NCI-H460 (cell line): ENCODE measurements around the gene DCTN5. TPM values are rescaled to one million over a fixed set of nuclear protein-coding genes. Genes with fewer than 3 reads are reported as not detected.

Source experiments
- DNase-seq: peaks from one replicate; pipeline ENCODE4 v3.0.0-alpha.2; 2016; ENCODE audit warnings: low read depth; ENCODE audit errors: extremely low read depth
- total RNA-seq: library from RNA; depleted of rRNA; stranded (reverse); fragments of >200 nt; shearing (Covaris generic); gene quantifications from 2 replicates; pipeline ENCODE4 v1.2.3, GENCODE V29; 2014

Gene DCTN5
- total RNA-seq, 1 experiment from 2014 or later, result 49.1 TPM

- no peak for DNase-seq
Measured at GRCh38 chr16:23651943-23652468, 10.7 kb downstream of the DCTN5 start.

GRCh38 chr16:23663918-23664317 lies 22.7 kb downstream of the DCTN5 start:
- no peak for DNase-seq

DNA sequence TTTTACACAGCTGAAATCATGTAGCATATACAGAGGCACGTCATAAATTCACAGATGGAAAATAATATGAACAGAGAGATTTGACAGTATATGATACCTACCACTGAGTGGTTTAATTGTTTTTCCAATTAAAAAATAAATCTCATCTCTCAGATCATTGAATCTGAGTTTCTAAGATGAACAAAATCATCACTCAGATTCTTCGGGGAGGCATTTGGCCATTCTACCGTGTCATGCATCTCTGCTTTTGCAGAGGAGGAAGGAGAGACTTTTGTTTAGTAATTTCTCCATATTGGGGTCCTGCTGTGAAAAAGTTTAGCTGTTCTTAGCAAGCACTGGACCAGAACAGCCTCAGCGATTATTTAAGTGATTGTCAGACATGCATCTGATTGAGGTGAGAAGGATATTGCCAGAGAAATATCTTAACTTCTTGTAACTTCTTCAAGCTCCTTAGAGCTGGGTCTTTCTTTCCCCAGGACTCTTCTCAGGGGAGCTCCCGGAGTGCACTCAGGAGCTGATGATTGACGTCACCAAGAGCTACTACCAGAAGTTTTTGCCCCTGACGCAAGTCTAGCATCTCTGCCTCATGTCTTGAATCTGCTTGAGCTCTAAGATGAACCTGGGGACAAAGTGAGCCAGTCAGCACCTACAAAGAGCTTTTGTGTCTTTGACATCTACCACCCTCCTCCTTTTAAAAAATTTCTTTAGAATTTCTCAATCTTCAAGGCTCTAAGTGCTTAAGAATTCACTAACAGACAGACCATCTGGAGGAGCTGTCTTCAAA lies 25.5 kb downstream of the DCTN5 start:
- DNase-seq, result no peak

DNA sequence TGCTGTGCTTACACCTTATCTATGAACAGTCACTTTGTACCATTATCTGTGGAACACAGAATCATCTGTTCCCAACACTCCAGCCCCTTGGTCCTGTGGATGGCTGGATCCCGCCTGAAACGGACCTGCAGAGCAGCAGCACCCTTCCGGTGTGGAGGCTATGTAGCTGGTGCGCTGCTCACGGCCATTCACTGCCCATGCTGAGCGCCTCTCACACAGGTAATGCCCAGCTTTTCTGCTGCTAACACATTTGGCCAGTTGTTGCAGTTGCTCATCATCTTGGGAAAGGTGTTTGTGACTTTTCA lies 26.0 kb downstream of the DCTN5 start:
- DNase-seq, result no peak

GRCh38 chr16:23668225-23668624 lies 27.0 kb downstream of the DCTN5 start:
- DNase-seq, result no peak

- no peak for DNase-seq
Measured at GRCh38 chr16:23668873-23669272, 27.6 kb downstream of the DCTN5 start.

DNA sequence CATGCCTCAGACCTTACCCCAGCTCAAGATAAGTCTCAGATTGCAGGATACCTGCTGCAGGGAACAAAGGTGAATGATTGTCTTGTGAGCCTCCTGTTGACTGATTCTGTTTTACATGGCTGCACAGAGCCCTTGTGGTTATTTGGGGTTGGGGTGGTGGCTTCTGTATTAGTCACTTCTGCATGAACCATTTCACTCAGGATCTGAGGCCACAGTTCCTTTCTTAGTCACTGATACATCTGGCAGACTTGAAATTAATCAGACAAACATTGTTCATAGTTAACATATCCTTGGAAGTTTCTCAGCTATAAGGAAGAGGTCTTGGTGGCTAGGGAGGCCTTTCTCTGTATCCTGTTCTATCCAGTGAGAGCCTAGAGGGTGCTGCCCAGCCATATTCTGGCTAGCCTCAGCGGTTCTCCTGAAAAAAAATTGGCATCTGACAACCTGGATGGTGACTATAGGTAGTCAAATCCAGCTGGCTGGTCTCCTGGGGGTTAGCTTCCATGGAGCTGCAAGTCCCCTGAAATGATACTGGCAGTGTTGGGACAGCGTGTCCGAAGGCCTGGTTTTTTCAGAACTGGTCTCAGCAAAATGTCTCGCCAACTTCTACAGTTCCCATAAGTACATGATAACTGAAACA lies 29.0 kb downstream of the DCTN5 start:
- no peak for DNase-seq

DNA sequence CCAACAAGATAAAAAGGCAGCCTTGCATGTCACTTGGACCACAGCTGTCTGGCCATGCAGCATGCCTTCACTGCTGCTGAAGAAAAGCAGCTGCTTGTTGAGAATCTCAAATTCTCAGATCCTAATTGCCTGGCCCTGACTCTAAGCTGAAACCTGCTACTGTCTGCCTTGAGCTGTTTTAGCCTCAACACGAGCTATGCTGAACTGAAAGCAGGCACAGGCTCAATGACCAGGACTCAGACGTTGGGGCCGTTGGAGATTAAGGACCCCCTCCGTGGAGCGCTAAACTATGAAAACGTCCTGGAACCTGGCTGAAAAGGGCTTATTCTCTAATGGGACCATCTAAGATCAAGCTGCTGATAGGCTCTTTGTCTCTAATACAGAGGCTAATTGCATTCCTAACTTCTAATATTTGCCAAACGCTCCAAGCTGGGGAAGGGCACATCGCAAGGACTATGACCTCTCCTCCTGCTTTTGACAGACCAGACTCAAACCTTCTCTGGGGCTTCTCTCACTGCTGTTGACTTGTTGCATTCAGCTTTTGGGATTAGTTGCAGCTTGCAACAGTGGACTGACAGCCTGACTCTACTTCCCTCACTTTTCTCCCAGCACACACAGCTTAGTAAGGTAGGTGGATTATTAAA lies 32.8 kb downstream of the DCTN5 start:
- DNase-seq, result no peak

DNA sequence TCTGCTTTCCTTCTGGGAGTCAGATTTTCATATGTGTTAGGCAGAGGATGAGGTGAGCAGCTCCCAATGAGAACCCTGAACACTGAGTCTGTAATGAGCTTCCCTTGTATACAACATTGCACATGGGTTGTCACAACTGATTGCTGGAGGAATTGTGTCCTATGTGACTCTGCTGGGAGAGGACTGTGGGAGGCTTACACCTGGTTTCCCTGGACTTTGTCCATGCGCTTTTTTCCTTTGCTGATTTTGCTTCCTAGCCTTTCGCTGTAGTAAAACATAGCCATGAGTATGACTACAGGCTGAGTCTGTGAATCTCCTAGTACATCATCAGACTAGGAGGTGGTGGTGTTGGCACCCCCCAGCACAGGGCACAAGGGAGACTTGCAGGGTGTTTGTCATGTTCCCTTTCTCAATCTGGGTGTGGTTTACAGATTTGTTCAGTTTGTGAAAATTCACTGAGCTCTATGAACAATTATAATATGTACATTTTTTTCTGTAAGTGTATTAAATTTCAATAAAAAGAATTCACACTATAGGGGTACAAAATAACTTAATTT lies 35.7 kb downstream of the DCTN5 start:
- no peak for DNase-seq

DNA sequence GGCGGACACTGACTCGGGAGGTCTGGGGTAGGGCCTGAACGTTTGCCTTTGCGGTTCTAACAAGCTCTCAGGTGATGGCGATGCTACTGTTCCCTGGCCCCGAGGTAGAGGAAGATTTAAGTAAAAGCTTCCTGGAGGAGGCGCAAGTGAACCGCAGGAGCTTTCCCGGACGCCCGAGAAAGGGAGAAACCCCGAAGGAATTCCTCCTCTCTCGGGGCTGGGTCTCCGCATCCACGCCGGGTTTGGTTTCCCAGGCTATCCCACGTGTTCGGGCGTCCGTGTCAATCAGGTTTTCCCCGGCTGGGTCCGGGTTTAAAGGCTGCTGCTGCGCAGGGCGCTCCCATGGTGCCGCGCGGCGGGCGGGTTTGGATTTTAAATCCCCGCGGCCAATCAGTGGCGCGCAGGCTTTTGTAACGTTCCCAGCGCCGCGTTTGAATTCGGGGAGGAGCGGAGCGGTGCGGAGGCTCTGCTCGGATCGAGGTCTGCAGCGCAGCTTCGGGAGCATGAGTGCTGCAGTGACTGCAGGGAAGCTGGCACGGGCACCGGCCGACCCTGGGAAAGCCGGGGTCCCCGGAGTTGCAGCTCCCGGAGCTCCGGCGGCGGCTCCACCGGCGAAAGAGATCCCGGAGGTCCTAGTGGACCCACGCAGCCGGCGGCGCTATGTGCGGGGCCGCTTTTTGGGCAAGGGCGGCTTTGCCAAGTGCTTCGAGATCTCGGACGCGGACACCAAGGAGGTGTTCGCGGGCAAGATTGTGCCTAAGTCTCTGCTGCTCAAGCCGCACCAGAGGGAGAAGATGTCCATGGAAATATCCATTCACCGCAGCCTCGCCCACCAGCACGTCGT lies 37.4 kb downstream of the DCTN5 start, which contains the start of gene PLK1:
Gene PLK1 (plus strand): TSS at position 460 of the 844 bp plus-strand sequence. CDS start 44 bp downstream, at position 504.
- DNase-seq, result peak; percentile 80

DNA sequence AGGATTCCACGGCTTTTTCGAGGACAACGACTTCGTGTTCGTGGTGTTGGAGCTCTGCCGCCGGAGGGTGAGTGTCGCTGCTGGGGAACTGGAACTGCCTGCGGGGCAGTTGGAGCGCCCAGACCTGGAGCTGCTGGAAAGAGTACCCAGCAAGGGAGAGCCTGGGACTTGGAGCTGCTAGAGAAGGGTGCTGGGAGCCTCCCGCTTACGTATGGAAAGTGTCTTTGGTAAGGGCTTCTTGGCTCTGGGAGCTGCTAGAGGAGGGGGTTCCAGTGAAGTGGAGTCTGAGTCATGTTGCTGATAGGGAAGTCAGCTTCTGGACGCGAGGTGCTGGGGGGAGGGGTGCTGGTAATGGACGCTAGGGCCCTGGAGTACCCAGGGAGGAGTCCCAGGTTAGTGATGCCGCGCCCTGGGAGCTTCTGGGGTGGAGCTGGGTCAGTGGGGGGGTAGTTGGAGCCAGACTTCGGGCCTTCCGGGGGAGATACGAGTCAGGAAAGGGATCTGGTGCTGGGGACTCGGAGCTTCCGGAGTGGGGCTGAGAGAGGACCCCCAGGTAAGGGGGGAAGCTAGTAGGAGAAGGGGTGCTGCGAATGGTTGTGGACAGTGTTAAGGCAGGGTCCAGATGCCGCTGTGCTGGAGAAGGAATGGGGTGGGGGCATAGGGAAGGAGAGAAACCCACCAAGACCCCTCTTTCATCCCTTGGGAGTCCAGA lies 38.2 kb downstream of the DCTN5 start:
- DNase-seq, result peak; percentile 7

GRCh38 chr16:23679986-23680336 lies 38.7 kb downstream of the DCTN5 start:
- DNase-seq, result no peak

DNA sequence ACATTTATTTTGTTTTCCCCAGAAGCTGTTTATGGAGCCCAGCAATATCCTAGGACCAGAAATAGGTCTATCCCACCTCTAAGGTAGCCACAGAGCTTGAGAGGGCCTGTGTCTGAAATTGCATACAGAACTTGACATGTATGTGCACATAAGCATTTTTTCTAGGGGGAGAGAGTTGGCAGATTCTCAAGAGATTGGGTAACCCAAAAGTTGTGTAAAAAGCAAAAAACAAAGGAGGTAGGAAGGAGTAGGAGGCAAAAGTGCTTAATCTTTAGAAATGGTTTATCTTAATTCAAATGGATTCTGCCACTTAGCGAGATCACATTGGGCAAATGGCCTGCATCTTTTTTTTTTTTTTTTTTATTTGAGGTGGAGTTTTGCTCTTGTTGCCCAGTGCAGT lies 40.9 kb downstream of the DCTN5 start:
- DNase-seq, result no peak

DNA sequence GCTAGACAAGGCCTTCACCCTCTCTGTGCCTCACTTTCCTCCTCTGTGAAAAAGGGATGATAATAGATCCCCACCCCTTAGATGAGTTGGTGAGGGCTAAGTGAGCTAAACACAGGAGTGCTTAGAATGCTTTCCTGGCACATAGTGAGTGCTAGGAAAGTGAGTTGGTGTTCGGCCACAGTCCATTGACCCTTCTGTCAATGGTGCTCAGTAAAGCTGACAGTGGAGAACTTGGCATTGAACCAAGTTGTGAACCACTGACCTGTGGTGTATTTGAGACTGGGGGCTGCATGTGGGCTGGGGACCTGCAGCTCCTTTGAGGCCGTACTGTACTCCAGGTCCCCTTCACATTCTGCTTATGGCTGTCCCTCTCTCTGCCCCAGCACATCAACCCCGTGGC lies 42.2 kb downstream of the DCTN5 start:
- no peak for DNase-seq

DNA sequence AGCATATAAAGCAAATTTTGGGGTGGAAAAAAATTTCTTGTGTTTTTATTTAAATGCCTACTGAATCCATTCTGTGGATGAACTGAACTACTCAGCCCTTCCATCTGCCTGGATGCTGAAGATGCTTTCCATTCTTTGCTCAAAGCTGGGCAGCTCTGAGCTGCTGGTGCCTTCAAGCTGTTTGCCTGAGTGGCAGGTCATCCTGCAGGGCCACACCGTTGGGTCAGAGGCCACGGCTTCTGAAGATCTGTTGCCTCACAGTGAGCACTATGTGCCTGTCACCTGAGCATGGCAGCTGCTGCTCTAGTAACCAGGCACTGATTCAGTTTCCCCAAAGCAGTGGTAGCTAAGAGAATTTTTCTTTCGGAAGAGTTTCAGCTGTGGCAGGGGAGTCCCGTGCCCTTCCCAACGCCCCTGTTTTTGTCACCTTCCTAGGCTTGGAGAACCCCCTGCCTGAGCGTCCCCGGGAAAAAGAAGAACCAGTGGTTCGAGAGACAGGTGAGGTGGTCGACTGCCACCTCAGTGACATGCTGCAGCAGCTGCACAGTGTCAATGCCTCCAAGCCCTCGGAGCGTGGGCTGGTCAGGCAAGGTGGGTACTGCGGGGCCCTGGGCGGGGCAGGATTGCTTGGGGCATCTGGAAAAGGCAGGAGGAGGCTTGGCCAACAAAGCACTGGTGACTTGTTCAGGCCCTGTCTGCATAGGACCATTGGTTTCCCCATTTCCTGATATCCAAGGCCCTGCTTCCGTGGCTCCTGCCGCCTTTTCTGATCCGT lies 46.0 kb downstream of the DCTN5 start:
- no peak for DNase-seq

- no peak for DNase-seq
Measured at GRCh38 chr16:23689442-23690187, 48.3 kb downstream of the DCTN5 start.

DNA sequence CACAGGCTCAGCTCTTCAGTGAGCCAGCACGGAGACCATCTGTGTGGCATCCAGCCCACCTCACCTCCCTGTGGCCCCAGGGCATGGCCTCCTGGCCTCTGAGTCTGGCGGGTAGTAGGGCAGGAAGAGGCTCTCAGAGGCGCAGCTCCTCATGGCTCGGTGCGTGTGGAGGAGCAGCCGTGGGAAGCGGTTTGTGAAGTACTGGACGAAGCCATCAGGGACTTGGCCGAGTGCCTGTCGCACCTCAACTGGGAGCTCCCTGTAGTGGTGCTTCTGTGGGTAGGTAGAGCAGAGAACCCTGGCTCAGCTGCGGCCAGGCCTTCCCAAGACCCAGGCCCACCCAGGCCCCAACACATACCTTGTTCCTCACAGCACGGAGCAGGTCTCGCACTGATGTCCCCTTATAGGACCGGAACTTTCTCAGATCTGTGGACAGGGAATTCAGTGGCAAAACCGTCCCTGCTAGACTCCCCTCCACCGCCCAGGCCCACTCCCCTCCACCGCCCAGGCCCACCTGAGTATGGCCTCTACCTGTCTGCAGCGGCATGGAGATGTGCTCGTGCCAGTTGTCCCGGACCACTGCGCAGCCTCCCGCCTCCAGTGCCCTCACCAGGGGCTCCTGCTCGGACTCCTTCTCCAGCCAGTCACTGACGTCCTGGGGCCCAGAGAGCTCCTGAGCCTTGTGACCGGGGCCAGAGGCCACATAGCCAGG lies 49.7 kb downstream of the DCTN5 start:
- no peak for DNase-seq
